Panc1 (cell line): ENCODE data around the gene ZP2.

Experiments used
- CTCF ChIP-seq: fragments of 450-650 bp; IDR thresholded peaks from 2 replicates; pipeline ENCODE4 v1.5.1; 2017; ENCODE audit warnings: mild to moderate bottlenecking
- POLR2AphosphoS5 ChIP-seq: IDR thresholded peaks from 2 replicates; pipeline ENCODE4 v1.6.1; 2012; ENCODE audit warnings: mild to moderate bottlenecking, low read depth, low read length, moderate library complexity
- SIN3A ChIP-seq: IDR thresholded peaks from 2 replicates; pipeline ENCODE4 v1.6.1; 2012; ENCODE audit warnings: low read depth, mild to moderate bottlenecking, low read length, moderate library complexity, borderline replicate concordance; ENCODE audit not compliant: insufficient read depth
- TCF7L2 ChIP-seq: IDR thresholded peaks from 2 replicates; pipeline ENCODE4 v1.6.1; 2011; ENCODE audit warnings: mild to moderate bottlenecking, low read depth, low read length, inconsistent platforms
- TF ChIP-seq, protein P1 (sequence below), 2 experiments: IDR thresholded peaks; 2 replicates each; pipeline ENCODE4 v1.6.1; 2011 to 2012; ENCODE audit warnings: low read depth in 2 of 2, control low read depth in 1 of 2, low read length in 1 of 2, mild to moderate bottlenecking in 1 of 2, moderate library complexity in 1 of 2; ENCODE audit not compliant: insufficient read depth in 1 of 2

- no peak for TF ChIP-seq CTCF
- no peak for TF ChIP-seq POLR2AphosphoS5
- TF ChIP-seq, protein P1, sequence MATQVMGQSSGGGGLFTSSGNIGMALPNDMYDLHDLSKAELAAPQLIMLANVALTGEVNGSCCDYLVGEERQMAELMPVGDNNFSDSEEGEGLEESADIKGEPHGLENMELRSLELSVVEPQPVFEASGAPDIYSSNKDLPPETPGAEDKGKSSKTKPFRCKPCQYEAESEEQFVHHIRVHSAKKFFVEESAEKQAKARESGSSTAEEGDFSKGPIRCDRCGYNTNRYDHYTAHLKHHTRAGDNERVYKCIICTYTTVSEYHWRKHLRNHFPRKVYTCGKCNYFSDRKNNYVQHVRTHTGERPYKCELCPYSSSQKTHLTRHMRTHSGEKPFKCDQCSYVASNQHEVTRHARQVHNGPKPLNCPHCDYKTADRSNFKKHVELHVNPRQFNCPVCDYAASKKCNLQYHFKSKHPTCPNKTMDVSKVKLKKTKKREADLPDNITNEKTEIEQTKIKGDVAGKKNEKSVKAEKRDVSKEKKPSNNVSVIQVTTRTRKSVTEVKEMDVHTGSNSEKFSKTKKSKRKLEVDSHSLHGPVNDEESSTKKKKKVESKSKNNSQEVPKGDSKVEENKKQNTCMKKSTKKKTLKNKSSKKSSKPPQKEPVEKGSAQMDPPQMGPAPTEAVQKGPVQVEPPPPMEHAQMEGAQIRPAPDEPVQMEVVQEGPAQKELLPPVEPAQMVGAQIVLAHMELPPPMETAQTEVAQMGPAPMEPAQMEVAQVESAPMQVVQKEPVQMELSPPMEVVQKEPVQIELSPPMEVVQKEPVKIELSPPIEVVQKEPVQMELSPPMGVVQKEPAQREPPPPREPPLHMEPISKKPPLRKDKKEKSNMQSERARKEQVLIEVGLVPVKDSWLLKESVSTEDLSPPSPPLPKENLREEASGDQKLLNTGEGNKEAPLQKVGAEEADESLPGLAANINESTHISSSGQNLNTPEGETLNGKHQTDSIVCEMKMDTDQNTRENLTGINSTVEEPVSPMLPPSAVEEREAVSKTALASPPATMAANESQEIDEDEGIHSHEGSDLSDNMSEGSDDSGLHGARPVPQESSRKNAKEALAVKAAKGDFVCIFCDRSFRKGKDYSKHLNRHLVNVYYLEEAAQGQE (IDR thresholded peaks at IDR 0.05; ENCODE audit: insufficient read depth in 1 of 2, low read depth in 2 of 2, low read length in 1 of 2) = no peak
- no peak for TF ChIP-seq SIN3A
- TF ChIP-seq TCF7L2 = no peak
Observed at GRCh38 chr16:21211486-21211885, at the start of gene ZP2.
